Ovary (tissue), 9 donors: ENCODE data around the gene HMX2. TPM values are rescaled to one million over a fixed set of nuclear protein-coding genes. Genes with fewer than 3 reads are reported as not detected.

Experiments
- DNase-seq, 5 donors: peaks; one replicate each; pipeline ENCODE4 v3.0.0-alpha.2; 2019 to 2020
- H3K27ac ChIP-seq, 2 donors: fragments of 200-600 bp; one replicate each; pipeline versions ENCODE4 v1.5.1 to v1.8.0; 2019 to 2022
- H3K27me3 ChIP-seq: fragments of 200-600 bp; one replicate; pipeline ENCODE4 v1.8.0; 2022
- H3K36me3 ChIP-seq: fragments of 200-600 bp; sonication (generic); one replicate; pipeline ENCODE4 v1.5.1; 2019
- H3K4me1 ChIP-seq: one replicate; pipeline ENCODE4 v1.8.1; 2013; ENCODE audit warnings: mild to moderate bottlenecking, moderate library complexity; ENCODE audit not compliant: insufficient read depth
- H3K4me3 ChIP-seq: fragments of 200-600 bp; sonication (generic); one replicate; pipeline ENCODE4 v1.5.1; 2017
- H3K9me3 ChIP-seq, 2 donors: fragments of 200-600 bp in 1 of 2; sonication (generic) in 1 of 2; one replicate each; pipeline versions ENCODE4 v1.5.1 to v1.8.1; 2013 to 2019; ENCODE audit warnings: mild to moderate bottlenecking in 1 of 2, moderate library complexity in 1 of 2
- CTCF ChIP-seq, 3 donors: fragments of 450-650 bp in 2 of 3; fragments of 200-600 bp in 1 of 3; IDR thresholded peaks; one replicate each; pipeline versions ENCODE4 v1.5.1 to v1.8.0; 2016 to 2022; ENCODE audit warnings: antibody characterized with exemption in 3 of 3, mild to moderate bottlenecking in 1 of 3
- EP300 ChIP-seq: sonication (generic); formaldehyde crosslinking; IDR thresholded peaks from one replicate; pipeline ENCODE4 v1.6.1; 2017; ENCODE audit warnings: antibody characterized with exemption
- POLR2A ChIP-seq: fragments of 450-650 bp; IDR thresholded peaks from one replicate; pipeline ENCODE4 v1.6.1; 2017; ENCODE audit warnings: antibody characterized with exemption, mild to moderate bottlenecking, moderate library complexity
- WGBS, 3 donors: extraction: QIAGEN DNeasy Blood & Tissue Kit in 1 of 3; methylation state at CpG; one replicate each; pipeline versions ENCODE4 v1.1.5 to v1.1.7; 2013 to 2017; 5-methylcytosine and 5-hydroxymethylcytosine counted together
- intact Hi-C, 4 donors: fragments of 100-400 bp; cut with DNase I; formaldehyde crosslinking; loops; one replicate each; pipeline versions ENCODE4 v1.11.0 to v1.15.1; 2022 to 2023
- polyA plus RNA-seq, 2 donors: library from polyadenylated mRNA; stranded (reverse); fragments of 200-250 nt in 1 of 2; fragments of 350-450 nt in 1 of 2; fragmentation: Illumina TruSeq in 1 of 2; extraction: RNeasy Lipid Tissue Mini Kit (QIAGEN cat#74804) in 1 of 2; gene quantifications; one replicate each; pipeline ENCODE4 v1.2.3, GENCODE V29; 2013 to 2014
- total RNA-seq, 7 donors: library from RNA; depleted of rRNA in 2 of 7; stranded (reverse); fragments of >200 nt in 2 of 7; fragmentation: NEBNext Ultra II Directional in 3 of 7; extraction: Animal tissue kit (Norgen Biotek cat#: 25700) in 3 of 7; gene quantifications; one replicate each; pipeline versions ENCODE4 v1.1.0 to v1.2.4, GENCODE V29; 2016 to 2023
- donor health status: DM: no; HTN: no; CAD: no; lungs with moderate emphysema.
- donor health status: DM: no; HTN: no; CAD: no.
- donor health status: Bipolar disorder and iron deficiency.
- donor health status: DM: yes; HTN: yes; CAD: no.
- donor health status: DM: no; HTN: no; CAD: no.
- donor health status: DM: yes; HTN: yes; CAD: no.

HMX2 gene
- total and polyA plus RNA-seq, 9 donors: not detected

DNA sequence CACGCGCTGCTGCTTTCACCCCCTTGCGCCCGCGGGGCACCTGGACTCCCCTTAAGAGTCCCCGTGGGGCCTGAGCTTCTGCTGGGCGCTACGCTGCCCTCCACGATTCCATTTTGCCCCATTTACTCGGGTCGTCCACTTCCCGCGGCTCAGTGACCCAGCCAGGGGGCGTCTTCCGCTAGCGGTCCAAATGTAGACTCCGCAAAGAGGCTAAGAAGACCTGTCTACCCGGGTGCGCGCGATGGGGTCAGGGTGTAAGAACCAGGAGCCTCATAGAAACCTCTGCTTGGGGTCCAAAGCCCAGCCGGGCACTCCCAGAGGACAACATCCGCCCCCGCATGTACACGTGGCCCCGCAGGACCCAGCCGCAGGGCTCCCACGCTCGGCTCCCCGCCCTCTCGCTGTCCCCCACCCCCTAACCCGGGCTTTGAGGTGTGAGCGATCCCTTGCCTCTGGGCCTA is 5.2 kb upstream of the HMX2 start:
- peaks cover 13% of the 10 kb centered on the region for H3K27me3 ChIP-seq
- TF ChIP-seq EP300 (no peak), CTCF (IDR thresholded peaks at IDR 0.05) (no peak), POLR2A (no peak)
- no peaks in the 10 kb centered on the region for H3K4me1 ChIP-seq
- DNase-seq: no peak
- WGBS, 3 donors: 1 to 5% (median 2%) methylated on average over 17 to 33 of the region's 33 CpGs
- intact Hi-C loops: no loop called here
- no peak overlapping the region for H3K4me3 ChIP-seq
- no peaks in the 10 kb centered on the region for H3K9me3 ChIP-seq
- no peak overlapping the region for H3K27ac ChIP-seq
- no peaks in the 10 kb centered on the region for H3K36me3 ChIP-seq

GRCh38 chr10:123143162-123143824 is 4.6 kb upstream of the HMX2 start:
- Histone ChIP-seq H3K36me3 (no peaks in the 10 kb centered on the region), H3K27me3 (peaks cover 13% of the 10 kb centered on the region), H3K9me3 (no peaks in the 10 kb centered on the region), H3K4me3 (no peak overlapping the region), H3K4me1 (no peaks in the 10 kb centered on the region), H3K27ac (no peak overlapping the region)
- TF ChIP-seq CTCF (IDR thresholded peaks at IDR 0.05): no peak
- TF ChIP-seq POLR2A: no peak
- TF ChIP-seq EP300: no peak
- WGBS, 3 donors: 4 to 6% (median 4%) methylated on average over 30 to 33 of the region's 33 CpGs
- DNase-seq: no peak
- intact Hi-C loops: no loop called here

DNA sequence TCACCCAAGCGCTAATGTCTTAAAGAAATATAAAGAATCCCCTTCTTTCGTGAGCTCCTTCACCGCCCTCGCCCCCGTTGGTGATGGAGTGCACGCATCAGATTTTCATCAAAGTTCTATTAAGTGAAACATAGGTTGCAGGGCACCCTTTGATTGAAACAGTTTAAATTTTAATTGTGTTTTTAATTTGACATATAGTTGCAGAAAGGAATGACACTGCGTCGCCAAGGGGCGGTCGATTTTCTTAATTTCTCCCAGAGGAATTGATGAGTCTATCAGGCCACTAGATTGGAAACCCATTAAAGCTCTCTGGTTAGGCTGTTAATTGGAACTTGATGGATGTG is 4.1 kb upstream of the HMX2 start:
- Histone ChIP-seq H3K4me1 (no peaks in the 10 kb centered on the region), H3K4me3 (no peak overlapping the region), H3K9me3 (no peaks in the 10 kb centered on the region), H3K36me3 (no peaks in the 10 kb centered on the region), H3K27me3 (peaks cover 13% of the 10 kb centered on the region), H3K27ac (no peak overlapping the region)
- intact Hi-C loops: no loop called here
- 7 to 16% (median 10%) methylated on average over 10 of the region's 10 CpGs for WGBS, 3 donors
- no peak for TF ChIP-seq POLR2A
- no peak for TF ChIP-seq CTCF (IDR thresholded peaks at IDR 0.05)
- TF ChIP-seq EP300: no peak
- DNase-seq: no peak

- no peak for TF ChIP-seq EP300
- no peak for TF ChIP-seq CTCF (IDR thresholded peaks at IDR 0.05)
- TF ChIP-seq POLR2A: no peak
- H3K27ac ChIP-seq: no peak overlapping the region
- peaks cover 11% of the 10 kb centered on the region for H3K27me3 ChIP-seq
- intact Hi-C loops: no loop called here
- H3K36me3 ChIP-seq: no peaks in the 10 kb centered on the region
- no peak overlapping the region for H3K4me3 ChIP-seq
- H3K9me3 ChIP-seq: no peaks in the 10 kb centered on the region
- 2 to 4% (median 3%) methylated on average over 29 of the region's 29 CpGs for WGBS, 3 donors
- DNase-seq: no peak
- H3K4me1 ChIP-seq: no peaks in the 10 kb centered on the region
Observed at GRCh38 chr10:123144697-123145541, 3.0 kb upstream of the HMX2 start.
